ENCODE results near the gene CAMTA1.

CAMTA1 gene

GRCh38 chr1:7385471-7386225 is 600.4 kb downstream of the CAMTA1 start:
- DNase-seq = no peak

- DNase-seq = no peak
These were observed 601.2 kb downstream of the CAMTA1 start for GRCh38 chr1:7386226-7387052.

GRCh38 chr1:7387053-7387927 is 602.0 kb downstream of the CAMTA1 start:
- no peak for DNase-seq

DNA sequence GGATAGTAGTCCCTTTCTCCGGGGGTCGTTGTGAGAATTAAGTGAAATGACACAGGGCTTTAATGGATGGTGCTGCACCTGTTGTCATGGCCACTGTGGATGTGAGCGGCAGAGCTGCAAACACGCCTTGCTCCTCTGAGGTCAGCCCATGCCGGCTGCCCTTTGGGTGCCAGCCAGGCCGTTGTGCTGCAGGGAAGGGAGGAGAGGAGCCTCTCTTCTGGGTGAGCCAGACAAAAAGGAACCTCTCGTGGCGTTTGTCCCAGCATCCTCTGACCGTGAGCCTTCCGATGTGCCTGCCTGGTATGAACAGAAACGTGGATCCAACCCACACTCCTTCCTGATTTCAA is 602.9 kb downstream of the CAMTA1 start:
- no peak for DNase-seq

DNA sequence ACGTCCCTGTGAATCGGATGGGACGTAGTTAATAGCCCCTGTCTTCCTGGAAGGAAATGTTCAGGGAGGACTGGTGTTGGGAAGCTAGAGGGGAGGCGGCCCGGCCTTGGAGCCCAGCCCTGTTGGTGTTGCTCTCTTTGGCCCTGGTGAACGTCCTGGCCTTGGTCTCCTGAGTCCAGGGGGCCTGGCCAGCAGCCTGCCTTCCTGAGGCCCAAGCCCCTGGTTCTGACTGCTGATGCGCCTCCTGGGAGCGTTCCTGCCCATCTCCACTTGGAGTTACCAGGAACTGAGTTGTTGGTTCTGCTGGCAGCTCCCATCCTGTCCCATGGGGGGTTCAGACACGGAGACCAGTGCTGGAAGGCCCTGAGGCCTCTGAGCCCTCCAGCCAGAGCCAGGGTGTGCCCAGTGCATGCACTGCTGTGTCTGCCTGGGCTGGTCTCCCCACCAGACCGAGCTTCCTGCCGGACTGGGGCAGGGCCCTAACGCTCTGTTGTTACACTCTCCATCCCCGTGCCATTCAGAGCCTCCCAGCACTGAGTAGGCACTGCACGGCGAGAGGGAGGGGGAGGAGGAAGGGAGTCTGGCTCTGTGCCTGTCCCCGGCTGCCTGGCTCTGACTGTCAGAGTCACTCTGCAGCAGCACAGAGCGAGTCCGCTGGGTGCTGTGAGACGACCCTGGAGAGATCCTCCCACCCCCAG is 603.4 kb downstream of the CAMTA1 start:
- DNase-seq = no peak

DNA sequence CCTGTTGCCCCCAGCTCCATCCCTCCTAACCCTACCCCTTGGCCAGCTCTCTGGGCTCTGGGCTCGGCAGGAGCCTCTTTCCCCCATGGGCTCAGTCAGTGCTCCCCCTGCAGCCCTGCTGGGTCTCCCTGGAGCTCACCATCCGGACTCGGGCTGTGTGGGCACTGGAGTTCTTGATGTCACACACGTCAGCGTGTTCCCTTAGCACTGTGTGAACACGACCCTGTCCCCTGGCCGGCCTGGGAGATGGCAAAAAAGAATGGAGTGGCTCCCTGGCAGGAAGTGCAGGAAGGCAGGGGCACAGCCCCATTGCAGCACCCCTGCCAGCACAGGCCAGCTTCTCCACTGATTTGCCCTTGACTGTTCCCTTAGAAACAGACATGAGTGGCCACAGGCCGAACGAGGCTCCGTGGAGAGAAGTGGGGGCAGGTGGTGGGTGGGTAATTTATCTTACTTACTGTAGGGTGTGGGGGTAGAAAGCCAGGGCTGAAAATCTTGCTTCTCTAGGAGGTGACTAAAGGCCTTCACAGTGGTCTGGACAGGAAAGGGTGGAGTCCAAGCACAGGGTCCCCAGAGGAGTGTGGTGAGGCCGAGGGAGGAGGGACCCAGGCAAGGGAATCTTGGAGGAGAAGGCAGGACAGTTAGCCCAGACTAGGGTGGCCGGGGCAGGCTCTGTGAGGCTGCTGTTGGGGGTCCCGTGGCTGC is 604.1 kb downstream of the CAMTA1 start:
- DNase-seq = no peak

DNA sequence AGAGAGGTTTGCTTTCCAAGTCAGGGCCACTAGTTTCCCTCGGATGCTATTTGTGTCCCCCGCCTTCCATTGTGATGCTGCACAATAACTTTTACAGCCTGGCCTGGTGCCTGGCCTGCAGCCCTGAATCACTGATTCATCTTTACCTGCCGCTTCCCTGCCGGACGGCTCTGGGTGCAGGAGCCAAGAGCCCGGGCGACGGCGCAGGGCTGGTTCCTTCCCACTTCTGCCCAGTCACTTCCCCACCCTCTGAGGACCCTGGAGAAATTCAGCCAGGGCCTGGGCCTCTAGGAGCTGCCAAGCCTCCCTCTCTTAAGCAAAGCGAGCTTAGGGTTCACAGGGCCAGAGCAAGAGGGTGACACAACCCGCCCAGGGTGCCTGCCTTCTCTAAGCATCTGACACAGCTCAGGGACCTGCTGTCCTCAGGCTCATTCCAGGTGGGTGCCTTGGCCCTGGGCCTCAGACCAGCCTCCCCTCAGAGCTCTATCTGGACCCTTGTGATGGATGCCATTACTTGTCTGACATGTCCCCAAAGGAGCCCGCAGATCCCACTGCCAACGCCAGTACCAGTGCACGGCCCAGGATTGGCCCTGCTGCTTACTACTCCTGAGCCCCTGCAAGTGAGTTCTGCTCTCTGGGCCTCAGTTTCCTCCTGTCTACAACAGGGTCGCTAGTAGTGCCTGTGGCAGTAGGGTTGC is 604.8 kb downstream of the CAMTA1 start:
- DNase-seq = no peak

- DNase-seq = no peak
These were observed 605.3 kb downstream of the CAMTA1 start for GRCh38 chr1:7390604-7391000.

DNA sequence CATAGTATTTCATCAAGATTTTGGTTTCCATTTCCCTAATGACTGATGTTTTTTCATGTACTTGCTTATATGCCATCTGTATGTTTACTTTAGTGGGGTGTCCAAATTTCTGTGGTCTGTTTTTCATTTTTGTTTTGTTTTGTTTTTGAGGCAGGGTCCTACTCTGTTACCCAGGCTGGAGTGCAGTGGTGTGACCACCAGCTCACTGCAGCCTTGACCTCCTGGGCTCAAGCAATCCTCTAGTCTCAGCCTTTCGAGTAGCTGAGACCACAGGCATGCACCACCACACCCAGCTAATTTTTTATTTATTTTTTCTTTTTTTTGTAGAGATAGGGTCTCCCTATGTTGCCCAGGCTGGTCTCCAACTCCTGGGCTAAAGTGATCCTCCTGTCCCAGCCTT is 607.9 kb downstream of the CAMTA1 start:
- DNase-seq = no peak

- DNase-seq = no peak
These were observed 610.0 kb downstream of the CAMTA1 start for GRCh38 chr1:7395251-7395650.

GRCh38 chr1:7398982-7399381 is 613.7 kb downstream of the CAMTA1 start:
- no peak for DNase-seq

- no peak for DNase-seq
These were observed 614.4 kb downstream of the CAMTA1 start for GRCh38 chr1:7399514-7400125.

- no peak for DNase-seq
These were observed 615.3 kb downstream of the CAMTA1 start for GRCh38 chr1:7400566-7400965.

- DNase-seq = no peak
These were observed 616.7 kb downstream of the CAMTA1 start for GRCh38 chr1:7401814-7402547.

DNA sequence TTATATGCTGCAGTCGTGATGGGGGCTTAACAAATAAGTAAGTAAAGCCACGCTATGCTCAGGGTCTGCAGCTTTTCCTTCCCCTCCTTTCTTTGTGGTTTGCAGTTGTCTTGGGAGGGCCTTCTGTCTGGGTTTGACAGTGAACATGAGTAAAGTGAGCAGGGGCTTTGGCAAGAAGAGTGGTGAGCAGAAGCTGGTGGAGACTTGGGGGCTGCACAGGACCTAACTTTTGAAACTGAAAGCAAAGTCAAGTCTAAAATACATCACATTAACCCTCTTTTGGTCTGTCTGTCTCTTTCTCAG is 617.2 kb downstream of the CAMTA1 start:
- no peak for DNase-seq

DNA sequence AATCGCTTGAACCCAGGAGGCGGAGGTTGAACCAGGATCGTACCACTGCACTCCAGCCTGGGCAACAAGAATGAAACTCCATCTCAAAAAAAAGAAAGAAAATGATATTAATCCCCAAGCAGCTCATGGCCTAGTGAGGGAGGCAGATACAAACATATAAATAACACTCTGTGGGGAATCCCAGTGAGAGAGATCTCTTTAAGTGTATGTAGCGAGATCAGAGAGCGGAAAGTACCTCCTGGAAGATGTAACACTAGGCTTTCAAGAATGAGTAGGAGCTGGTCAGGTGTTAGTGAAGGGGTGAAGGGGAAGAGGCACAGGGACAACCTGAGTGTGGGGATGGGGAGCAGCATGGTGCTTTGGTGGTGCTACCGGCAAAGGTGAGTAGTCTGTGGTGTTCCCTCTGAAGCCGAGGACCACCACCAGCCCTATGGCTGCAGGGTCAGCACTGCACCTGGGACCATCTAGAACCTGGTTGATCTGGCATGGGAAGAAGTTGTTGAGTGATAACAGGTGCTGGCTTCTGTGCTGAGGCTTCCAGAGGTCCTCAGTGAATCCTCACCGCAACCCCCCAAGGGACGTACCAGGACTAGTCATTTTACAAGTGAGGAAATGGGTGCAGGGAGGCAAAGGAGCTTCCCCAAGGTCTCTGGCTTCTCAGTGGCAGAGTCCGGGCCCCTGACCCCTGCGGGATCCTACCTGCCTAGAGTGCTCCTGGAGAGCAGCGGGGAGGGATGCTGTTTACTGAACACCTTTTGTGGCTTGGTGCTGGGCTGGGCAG is 618.2 kb downstream of the CAMTA1 start:
- DNase-seq = no peak

DNA sequence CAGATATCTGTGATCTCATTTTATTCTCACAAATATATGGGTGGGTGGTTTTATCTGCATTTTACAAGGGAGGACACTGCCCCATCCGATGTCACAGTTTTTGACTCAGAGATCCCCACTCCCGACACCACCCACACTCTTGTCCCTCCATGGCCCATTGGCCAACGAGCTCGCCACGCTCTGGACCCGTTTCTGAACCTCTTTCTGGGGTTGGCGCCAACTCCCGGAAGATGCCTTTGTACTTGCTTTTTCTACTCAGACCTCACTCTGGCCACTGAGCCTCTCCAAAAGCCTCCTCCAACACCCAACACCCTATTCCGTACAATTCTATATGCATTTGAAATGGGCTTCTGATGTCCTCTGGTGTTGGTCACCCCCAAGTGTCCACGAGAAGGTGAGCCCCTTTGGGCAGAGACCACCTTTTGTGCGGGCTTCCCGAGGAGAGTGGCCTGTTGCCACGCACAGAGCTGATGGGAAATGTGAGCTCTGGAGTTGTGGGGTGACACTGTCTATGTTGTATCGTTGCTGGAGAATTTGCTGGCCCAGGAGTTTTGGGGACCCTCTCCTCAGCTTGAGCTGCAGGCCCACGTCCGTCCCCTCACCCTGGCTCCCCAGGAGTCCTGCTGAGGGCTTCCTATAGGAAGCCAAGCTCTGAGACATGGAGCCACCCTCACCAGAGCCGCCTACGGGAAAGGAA is 618.9 kb downstream of the CAMTA1 start:
- no peak for DNase-seq

DNA sequence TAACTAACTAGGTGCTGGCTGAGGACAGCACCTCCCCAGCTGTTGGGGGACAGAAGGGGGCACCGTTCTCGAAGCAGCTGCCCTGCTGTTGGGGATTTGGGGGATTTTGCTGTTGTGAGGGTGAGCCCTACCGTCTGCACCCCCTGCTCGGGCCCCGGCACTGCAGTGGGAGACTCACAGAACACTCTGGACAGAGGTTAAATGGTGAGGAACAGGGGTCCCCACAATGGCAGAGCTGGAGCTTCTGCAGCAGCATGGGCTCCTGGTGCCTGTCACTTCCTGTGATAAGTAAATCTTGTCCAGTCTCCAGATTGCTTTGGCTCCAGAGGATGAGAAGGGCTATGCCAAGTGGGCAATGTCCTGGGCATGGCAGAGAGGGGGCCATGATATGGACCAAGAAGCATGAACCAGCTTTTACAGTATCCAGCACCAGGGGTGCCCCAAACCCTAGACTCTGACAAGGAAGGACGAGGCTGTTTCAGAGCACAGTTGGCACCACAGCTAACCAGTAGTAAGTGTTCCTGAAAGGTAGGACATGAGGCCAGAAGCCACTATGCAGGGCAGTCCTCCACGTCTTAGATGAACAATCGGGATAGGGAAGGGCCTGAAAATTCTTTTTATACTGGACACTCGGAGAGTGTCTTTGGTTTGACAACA is 620.7 kb downstream of the CAMTA1 start:
- no peak for DNase-seq

Data from NCI-H1930 (cell line).